CD4-positive, alpha-beta T cell treated with Interleukin-1 beta for 1 hour (primary cell): ENCODE data around the gene DNAJA4.

ENCODE experiments used
- DNase-seq, 2 donors: peaks; one replicate each; pipeline ENCODE4 v3.0.0-alpha.2; 2020 to 2022

Gene DNAJA4

GRCh38 chr15:78264304-78265136, at the start of gene DNAJA4:
Gene DNAJA4, plus strand, starts transcription at chr15:78264562. Its CDS starts 202 bp downstream, at chr15:78264764.
- DNase-seq = peak; percentile 76 to 84

- no peak for DNase-seq
Measured at GRCh38 chr15:78216276-78217104, 47.9 kb upstream of the DNAJA4 start.

- DNase-seq = no peak
Measured at GRCh38 chr15:78220713-78221112, 43.6 kb upstream of the DNAJA4 start.

- no peak for DNase-seq
Measured at GRCh38 chr15:78222745-78223395, 41.5 kb upstream of the DNAJA4 start.

GRCh38 chr15:78223396-78224022, 40.9 kb upstream of the DNAJA4 start:
- DNase-seq = no peak

GRCh38 chr15:78224023-78224411, 40.3 kb upstream of the DNAJA4 start:
- DNase-seq = no peak

GRCh38 chr15:78225783-78226541, 38.4 kb upstream of the DNAJA4 start:
- DNase-seq = no peak

GRCh38 chr15:78228356-78228996, 35.9 kb upstream of the DNAJA4 start:
- DNase-seq = no peak

GRCh38 chr15:78229431-78230406, 34.6 kb upstream of the DNAJA4 start:
- DNase-seq = no peak

GRCh38 chr15:78232951-78233350, 31.4 kb upstream of the DNAJA4 start:
- no peak for DNase-seq

- no peak for DNase-seq
Measured at GRCh38 chr15:78233496-78233895, 30.9 kb upstream of the DNAJA4 start.

- DNase-seq = no peak
Measured at GRCh38 chr15:78234515-78235040, 29.8 kb upstream of the DNAJA4 start, which contains the start of gene ACSBG1. Gene ACSBG1, minus strand, starts transcription at chr15:78234565. Its CDS starts 64 bp downstream, at chr15:78234501.

GRCh38 chr15:78236491-78236890, 27.9 kb upstream of the DNAJA4 start:
- DNase-seq = no peak

GRCh38 chr15:78237146-78237545, 27.2 kb upstream of the DNAJA4 start:
- no peak for DNase-seq

- DNase-seq = no peak
Measured at GRCh38 chr15:78239811-78240210, 24.6 kb upstream of the DNAJA4 start.

- peak; percentile 78 for DNase-seq
Measured at GRCh38 chr15:78241017-78241416, 23.3 kb upstream of the DNAJA4 start.

GRCh38 chr15:78242128-78242527, 22.2 kb upstream of the DNAJA4 start:
- peak in 1 of 2 donors; percentile 16 for DNase-seq

- DNase-seq = no peak
Measured at GRCh38 chr15:78243058-78243457, 21.3 kb upstream of the DNAJA4 start.

GRCh38 chr15:78243491-78243941, 20.8 kb upstream of the DNAJA4 start:
- DNase-seq = no peak

GRCh38 chr15:78244101-78244500, 20.3 kb upstream of the DNAJA4 start:
- DNase-seq = no peak
